ENCODE data around the gene ATP8B1. TPM values are rescaled to one million over a fixed set of nuclear protein-coding genes. Genes with fewer than 3 reads are reported as not detected.
"Not testable (repeated sequence)": the region's sequence is repeated elsewhere in the genome, so short reads cannot be mapped to it uniquely, and the experiment has no call there.

Gene ATP8B1
- total and polyA plus RNA-seq, 8 donors, result 16.4 to 26.6 (median 19.1) TPM

GRCh38 chr18:57832730-57833129, 29.6 kb upstream of the ATP8B1 start:
- peaks cover 0 to 3% of the 10 kb centered on the region in 2 donors for H3K4me1 ChIP-seq
- no peaks in the 10 kb centered on the region for H3K36me3 ChIP-seq
- ATAC-seq (no peak), DNase-seq (no peak)
- intact Hi-C loops (cut with DNase I), result no loop called here
- H3K27me3 ChIP-seq, result no peaks in the 10 kb centered on the region
- peaks cover 0 to 4% of the 10 kb centered on the region in 2 donors for H3K9me3 ChIP-seq
- H3K4me3 ChIP-seq, result no peak overlapping the region
- no peak for TF ChIP-seq CTCF (IDR thresholded peaks at IDR 0.05)
- no peak overlapping the region for H3K27ac ChIP-seq

- no peak for DNase-seq
- no peaks in the 10 kb centered on the region for H3K27me3 ChIP-seq
- ATAC-seq, result no peak
- intact Hi-C loops (cut with DNase I), result no loop called here
- TF ChIP-seq CTCF (IDR thresholded peaks at IDR 0.05), result no peak
- no peak overlapping the region for H3K27ac ChIP-seq
- H3K4me1 ChIP-seq, result peaks cover 0 to 3% of the 10 kb centered on the region in 2 donors
- H3K9me3 ChIP-seq, result peaks cover 0 to 4% of the 10 kb centered on the region in 2 donors
- H3K36me3 ChIP-seq, result no peaks in the 10 kb centered on the region
- H3K4me3 ChIP-seq, result no peak overlapping the region
Measured at GRCh38 chr18:57831597-57832377, 28.7 kb upstream of the ATP8B1 start.

- peaks cover 0 to 4% of the 10 kb centered on the region in 2 donors for H3K9me3 ChIP-seq
- intact Hi-C loops (cut with DNase I), result no loop called here
- TF ChIP-seq CTCF (IDR thresholded peaks at IDR 0.05), result no peak
Measured at GRCh38 chr18:57827646-57828045, 24.5 kb upstream of the ATP8B1 start.

GRCh38 chr18:57826252-57826651, 23.1 kb upstream of the ATP8B1 start:
- no peak for ATAC-seq
- no peak overlapping the region for H3K27ac ChIP-seq
- H3K36me3 ChIP-seq, result no peaks in the 10 kb centered on the region
- H3K27me3 ChIP-seq, result no peaks in the 10 kb centered on the region
- intact Hi-C loops (cut with DNase I), result no loop called here
- H3K9me3 ChIP-seq, result no peaks in the 10 kb centered on the region
- TF ChIP-seq CTCF (IDR thresholded peaks at IDR 0.05), result no peak
- DNase-seq, result no peak
- no peak overlapping the region for H3K4me3 ChIP-seq
- H3K4me1 ChIP-seq, result no peaks in the 10 kb centered on the region

More at GRCh38 chr18:57827646-57828045, 24.5 kb upstream of the ATP8B1 start:
- no peak for DNase-seq
- Histone ChIP-seq H3K27ac (no peak overlapping the region), H3K36me3 (no peaks in the 10 kb centered on the region), H3K4me3 (no peak overlapping the region), H3K27me3 (no peaks in the 10 kb centered on the region), H3K4me1 (no peaks in the 10 kb centered on the region)
- no peak for ATAC-seq

GRCh38 chr18:57820583-57820982, 17.5 kb upstream of the ATP8B1 start:
- ATAC-seq; H3K27me3 ChIP-seq; H3K9me3 ChIP-seq; H3K36me3 ChIP-seq; H3K4me3 ChIP-seq; intact Hi-C loops (cut with DNase I); H3K27ac ChIP-seq; DNase-seq: not testable (repeated sequence)
- peaks cover 0 to 11% of the 10 kb centered on the region in 2 donors for H3K4me1 ChIP-seq

Data from left lung (tissue), 10 donors.